ENCODE measurements around the gene ATP6AP1. TPM values are rescaled to one million over a fixed set of nuclear protein-coding genes. Genes with fewer than 3 reads are reported as not detected.

The ATP6AP1 gene
- total and polyA plus RNA-seq, 9 of the 15 experiments (the other 6 are each of a cell fraction or from before 2014, with no cell fraction given) = 8.3 to 90.5 (median 52.9) TPM

DNA sequence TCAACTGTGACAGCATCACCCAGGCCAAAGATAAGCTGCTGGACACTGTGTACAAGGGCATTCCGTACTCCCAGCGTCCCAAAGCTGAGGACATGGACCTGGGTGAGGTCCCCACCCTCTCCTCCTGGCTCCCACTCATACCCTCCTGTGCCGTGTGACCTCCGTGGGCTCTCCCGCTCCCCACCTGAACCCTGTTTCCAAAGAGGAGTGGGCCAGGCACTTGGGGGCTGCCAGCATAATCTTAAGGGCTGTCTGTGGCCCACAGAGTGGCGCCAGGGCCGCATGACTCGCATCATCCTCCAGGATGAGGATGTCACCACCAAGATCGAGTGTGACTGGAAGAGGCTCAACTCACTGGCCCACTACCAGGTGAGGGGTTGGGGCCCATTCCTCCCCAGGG is 40.6 kb downstream of the ATP6AP1 start:
- H3K9ac ChIP-seq (ENCODE audit: insufficient read depth in 1 of 2, low read depth in 2 of 2, low read length in 2 of 2) = no peak overlapping the region
- ChIA-PET POLR2A (no interaction called here), CTCF (ENCODE audit: low intra/inter-chr PET ratio) (no interaction called here)
- peaks cover 0 to 14% of the 10 kb centered on the region in 2 experiments; a peak in 2 of 5 replicates for H3K4me1 ChIP-seq (replicated peaks in 1 of 2; ENCODE audit: control insufficient read depth in 2 of 2, insufficient read depth in 2 of 2, low read length in 2 of 2)
- WGBS (ENCODE audit: insufficient coverage, low coverage, missing lambda C conversion rate) = 84% methylated on average over 8 of the region's 9 CpGs
- BruUV-seq (replicated peaks) = no TSS peak
- no peak for DNase-seq (ENCODE audit: extremely low read depth in 1 of 4, low spot score in 3 of 4)
- H3K9me3 ChIP-seq (replicated peaks; ENCODE audit: control insufficient read depth, insufficient read depth, low read depth, low read length) = no peaks in the 10 kb centered on the region
- TF ChIP-seq CREM (IDR thresholded peaks at IDR 0.05; ENCODE audit: low read depth) = no peak
- TF ChIP-seq CC2D1A (IDR thresholded peaks at IDR 0.05) = no peak
- TF ChIP-seq, protein P1, sequence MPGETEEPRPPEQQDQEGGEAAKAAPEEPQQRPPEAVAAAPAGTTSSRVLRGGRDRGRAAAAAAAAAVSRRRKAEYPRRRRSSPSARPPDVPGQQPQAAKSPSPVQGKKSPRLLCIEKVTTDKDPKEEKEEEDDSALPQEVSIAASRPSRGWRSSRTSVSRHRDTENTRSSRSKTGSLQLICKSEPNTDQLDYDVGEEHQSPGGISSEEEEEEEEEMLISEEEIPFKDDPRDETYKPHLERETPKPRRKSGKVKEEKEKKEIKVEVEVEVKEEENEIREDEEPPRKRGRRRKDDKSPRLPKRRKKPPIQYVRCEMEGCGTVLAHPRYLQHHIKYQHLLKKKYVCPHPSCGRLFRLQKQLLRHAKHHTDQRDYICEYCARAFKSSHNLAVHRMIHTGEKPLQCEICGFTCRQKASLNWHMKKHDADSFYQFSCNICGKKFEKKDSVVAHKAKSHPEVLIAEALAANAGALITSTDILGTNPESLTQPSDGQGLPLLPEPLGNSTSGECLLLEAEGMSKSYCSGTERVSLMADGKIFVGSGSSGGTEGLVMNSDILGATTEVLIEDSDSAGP (CRISPR knock-in tag; IDR thresholded peaks at IDR 0.05) = no peak
- no peak for TF ChIP-seq IFI16 (CRISPR knock-in tag; IDR thresholded peaks at IDR 0.05)
- TF ChIP-seq, protein P2, sequence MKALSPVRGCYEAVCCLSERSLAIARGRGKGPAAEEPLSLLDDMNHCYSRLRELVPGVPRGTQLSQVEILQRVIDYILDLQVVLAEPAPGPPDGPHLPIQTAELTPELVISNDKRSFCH (CRISPR knock-in tag; IDR thresholded peaks at IDR 0.05) = no peak
- TF ChIP-seq, protein P2 (tag; IDR thresholded peaks at IDR 0.05) = no peak
- TF ChIP-seq PHTF2 (CRISPR knock-in tag; IDR thresholded peaks at IDR 0.05) = no peak
- TF ChIP-seq SIRT6 (IDR thresholded peaks at IDR 0.05; ENCODE audit: low read depth, low read length) = no peak
- TF ChIP-seq FOXK2 (conservative IDR thresholded peaks at IDR 0.05 in 1 of 2, IDR thresholded peaks at IDR 0.05 in 1 of 2; ENCODE audit: low read depth in 2 of 2) = no peak
- no peak for TF ChIP-seq HNRNPLL (IDR thresholded peaks at IDR 0.05; ENCODE audit: low read depth, low read length, poor library complexity, severe bottlenecking)
- TF ChIP-seq, protein P3, sequence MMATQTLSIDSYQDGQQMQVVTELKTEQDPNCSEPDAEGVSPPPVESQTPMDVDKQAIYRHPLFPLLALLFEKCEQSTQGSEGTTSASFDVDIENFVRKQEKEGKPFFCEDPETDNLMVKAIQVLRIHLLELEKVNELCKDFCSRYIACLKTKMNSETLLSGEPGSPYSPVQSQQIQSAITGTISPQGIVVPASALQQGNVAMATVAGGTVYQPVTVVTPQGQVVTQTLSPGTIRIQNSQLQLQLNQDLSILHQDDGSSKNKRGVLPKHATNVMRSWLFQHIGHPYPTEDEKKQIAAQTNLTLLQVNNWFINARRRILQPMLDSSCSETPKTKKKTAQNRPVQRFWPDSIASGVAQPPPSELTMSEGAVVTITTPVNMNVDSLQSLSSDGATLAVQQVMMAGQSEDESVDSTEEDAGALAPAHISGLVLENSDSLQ (IDR thresholded peaks at IDR 0.05) = no peak
- no peak for TF ChIP-seq FUS (optimal IDR thresholded peaks at IDR 0.05; ENCODE audit: low read depth, low read length)
- TF ChIP-seq ZFX (CRISPR knock-in tag; IDR thresholded peaks at IDR 0.05) = no peak
- ATAC-seq = no peak
- no peak for FAIRE-seq
- H3K79me2 ChIP-seq (ENCODE audit: control insufficient read depth, insufficient read depth, low read length) = no peaks in the 10 kb centered on the region
- H3K27me3 ChIP-seq (ENCODE audit: control insufficient read depth in 2 of 2, insufficient read depth in 2 of 2, low read length in 2 of 2) = no peaks in the 10 kb centered on the region
- no peak overlapping the region for H3K4me3 ChIP-seq
- H4K20me1 ChIP-seq (replicated peaks; ENCODE audit: control insufficient read depth, insufficient read depth, low read length) = no peaks in the 10 kb centered on the region
- in situ Hi-C loops (cut with MboI) (no loop called here), intact Hi-C loops (cut with micrococcal nuclease) (no loop called here)
- no peak overlapping the region for H2AFZ ChIP-seq (ENCODE audit: low read depth, low read length)
- no peak overlapping the region for H3K4me2 ChIP-seq (ENCODE audit: insufficient read depth, low read length)
- H3K36me3 ChIP-seq (ENCODE audit: control insufficient read depth, insufficient read depth, low read length) = peaks cover 79% of the 10 kb centered on the region; the same call in 2 of the 3 replicates
- H3K9me1 ChIP-seq (ENCODE audit: control insufficient read depth, insufficient read depth, low read length) = no peaks in the 10 kb centered on the region
- no peak overlapping the region for H3K27ac ChIP-seq (ENCODE audit: extremely low read depth, low read depth, low read length)

Measured in K562 (cell line).